ENCODE results near the gene NREP. TPM values are rescaled to one million over a fixed set of nuclear protein-coding genes. Genes with fewer than 3 reads are reported as not detected.

The NREP gene
- total and polyA plus RNA-seq, 7 donors: 4.7 to 15.1 (median 5.5) TPM

DNA sequence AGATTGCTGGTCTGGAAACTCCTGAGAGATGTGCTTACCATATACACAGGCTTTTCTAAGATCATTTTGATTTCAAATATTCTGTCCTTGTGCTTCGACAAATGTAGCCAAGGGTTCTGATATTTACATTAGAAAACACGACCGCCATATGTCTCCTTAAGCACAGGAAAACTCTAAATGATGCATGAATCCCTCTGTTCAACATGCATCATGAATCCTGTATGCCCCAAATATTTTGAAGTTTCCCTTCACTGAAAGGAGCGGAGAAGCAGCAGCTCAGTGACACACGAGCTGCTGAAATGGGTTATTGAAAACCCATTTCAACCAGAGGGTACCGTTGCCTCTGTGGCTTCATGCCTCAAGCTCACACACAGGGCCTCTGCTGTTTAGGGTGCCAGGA, 74.4 kb downstream of the NREP start:
- Histone ChIP-seq H3K27ac (no peak overlapping the region), H3K4me1 (peaks cover 18% of the 10 kb centered on the region), H3K4me3 (no peak overlapping the region), H3K27me3 (ENCODE audit: insufficient read depth in 3 of 3, low read length in 2 of 3) (no peaks in the 10 kb centered on the region), H3K9me3 (no peaks in the 10 kb centered on the region), H3K36me3 (ENCODE audit: insufficient read depth in 1 of 2, low read depth in 1 of 2) (no peaks in the 10 kb centered on the region)
- TF ChIP-seq, protein P1, sequence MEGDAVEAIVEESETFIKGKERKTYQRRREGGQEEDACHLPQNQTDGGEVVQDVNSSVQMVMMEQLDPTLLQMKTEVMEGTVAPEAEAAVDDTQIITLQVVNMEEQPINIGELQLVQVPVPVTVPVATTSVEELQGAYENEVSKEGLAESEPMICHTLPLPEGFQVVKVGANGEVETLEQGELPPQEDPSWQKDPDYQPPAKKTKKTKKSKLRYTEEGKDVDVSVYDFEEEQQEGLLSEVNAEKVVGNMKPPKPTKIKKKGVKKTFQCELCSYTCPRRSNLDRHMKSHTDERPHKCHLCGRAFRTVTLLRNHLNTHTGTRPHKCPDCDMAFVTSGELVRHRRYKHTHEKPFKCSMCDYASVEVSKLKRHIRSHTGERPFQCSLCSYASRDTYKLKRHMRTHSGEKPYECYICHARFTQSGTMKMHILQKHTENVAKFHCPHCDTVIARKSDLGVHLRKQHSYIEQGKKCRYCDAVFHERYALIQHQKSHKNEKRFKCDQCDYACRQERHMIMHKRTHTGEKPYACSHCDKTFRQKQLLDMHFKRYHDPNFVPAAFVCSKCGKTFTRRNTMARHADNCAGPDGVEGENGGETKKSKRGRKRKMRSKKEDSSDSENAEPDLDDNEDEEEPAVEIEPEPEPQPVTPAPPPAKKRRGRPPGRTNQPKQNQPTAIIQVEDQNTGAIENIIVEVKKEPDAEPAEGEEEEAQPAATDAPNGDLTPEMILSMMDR (IDR thresholded peaks at IDR 0.05): no peak
- intact Hi-C loops (cut with DNase I): no loop called here
- WGBS, 3 donors: 86 to 90% (median 89%) methylated on average over 6 of the region's 6 CpGs
- ATAC-seq (no peak), DNase-seq (no peak)

GRCh38 chr5:111682121-111682520, 74.9 kb downstream of the NREP start:
- no peaks in the 10 kb centered on the region for H3K9me3 ChIP-seq
- DNase-seq (no peak), ATAC-seq (no peak)
- WGBS, 3 donors: 41 to 66% (median 58%) methylated on average over 6 of the region's 6 CpGs
- TF ChIP-seq, protein P1 (IDR thresholded peaks at IDR 0.05): no peak
- H3K27me3 ChIP-seq (ENCODE audit: insufficient read depth in 3 of 3, low read length in 2 of 3): no peaks in the 10 kb centered on the region
- H3K27ac ChIP-seq: no peak overlapping the region
- H3K4me3 ChIP-seq: no peak overlapping the region
- peaks cover 18% of the 10 kb centered on the region for H3K4me1 ChIP-seq
- no peaks in the 10 kb centered on the region for H3K36me3 ChIP-seq (ENCODE audit: insufficient read depth in 1 of 2, low read depth in 1 of 2)
- intact Hi-C loops (cut with DNase I): no loop called here

DNA sequence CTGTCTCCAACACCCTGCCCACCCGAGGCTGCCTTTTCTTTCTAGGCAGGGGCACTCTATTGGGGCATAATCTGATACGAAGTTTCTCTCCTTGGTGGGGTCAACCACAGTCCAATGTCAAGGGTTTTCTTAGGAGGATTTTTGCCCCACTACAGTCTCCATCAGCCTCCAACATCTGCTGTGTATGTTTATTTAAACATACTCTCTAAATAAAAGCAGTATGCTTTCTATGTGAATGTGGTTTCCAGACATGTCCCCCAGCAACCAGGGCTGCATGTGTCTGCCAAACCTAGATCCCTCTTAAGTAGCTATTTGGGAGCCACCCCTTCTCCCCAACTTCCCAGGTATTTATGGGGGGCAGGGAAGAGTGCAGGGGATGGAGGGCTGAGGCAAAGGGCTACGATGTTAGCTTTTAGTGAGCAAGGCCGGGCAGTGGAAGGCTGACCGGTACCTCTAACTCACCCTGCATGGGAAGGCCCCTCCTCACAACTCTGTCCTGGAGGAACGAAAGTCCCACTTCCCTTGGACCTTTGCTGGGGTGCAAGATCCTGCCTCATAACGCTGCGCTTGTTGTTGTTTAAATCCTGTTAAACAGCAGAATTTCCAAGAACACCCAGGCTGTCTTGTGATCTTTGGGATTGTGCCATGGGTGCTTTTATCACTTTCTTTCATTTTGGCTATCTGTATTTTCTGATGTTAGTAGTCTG, 75.4 kb downstream of the NREP start:
- ATAC-seq (peak in 2 of 4 donors; percentile 27 to 32), DNase-seq (no peak)
- Histone ChIP-seq H3K4me3 (no peak overlapping the region), H3K27ac (peak overlapping the region; percentile 57), H3K9me3 (no peaks in the 10 kb centered on the region), H3K27me3 (ENCODE audit: insufficient read depth in 3 of 3, low read length in 2 of 3) (no peaks in the 10 kb centered on the region), H3K36me3 (ENCODE audit: insufficient read depth in 1 of 2, low read depth in 1 of 2) (no peaks in the 10 kb centered on the region), H3K4me1 (peaks cover 18% of the 10 kb centered on the region)
- TF ChIP-seq, protein P1 (IDR thresholded peaks at IDR 0.05): no peak
- intact Hi-C loops (cut with DNase I): loop anchor here in 1 of 2 donors (2.0 kb wide), 2 partner anchors 75 to 131 kb away; partner anchors contain the start of gene NREP
- WGBS, 3 donors: 45 to 67% (median 53%) methylated on average over 8 of the region's 8 CpGs

DNA sequence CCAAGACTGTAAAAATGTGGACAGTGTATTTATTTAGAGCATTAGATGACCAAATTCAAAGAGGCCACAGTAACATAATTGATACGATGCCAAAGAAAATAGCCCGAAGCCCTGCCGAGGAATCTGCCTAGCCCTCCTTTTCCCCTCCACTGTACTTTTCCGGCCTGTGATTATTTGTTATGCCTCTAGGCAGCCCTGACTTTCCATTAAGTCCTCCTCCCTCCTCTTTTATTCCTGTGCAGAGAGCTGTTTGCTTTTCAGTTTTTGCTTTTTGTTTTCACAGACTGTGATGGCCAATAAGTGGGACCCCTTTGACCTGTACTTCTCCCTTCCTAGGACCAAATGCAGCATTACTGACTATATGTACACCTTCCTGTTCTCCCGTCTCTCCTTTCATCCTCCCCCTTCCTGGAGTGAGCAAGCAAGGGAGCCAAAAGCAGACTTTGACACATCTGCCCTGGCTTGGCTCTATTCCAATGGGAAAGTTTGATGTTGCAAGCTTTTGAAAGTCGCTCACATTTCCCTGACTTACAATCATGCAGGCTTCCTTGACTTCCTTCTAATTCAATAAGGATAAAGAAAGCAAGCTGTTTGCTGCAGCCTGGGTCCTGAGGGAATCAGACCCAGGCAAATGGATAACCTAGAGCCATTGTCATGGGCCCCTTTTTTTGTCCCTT, 76.1 kb downstream of the NREP start:
- Histone ChIP-seq H3K27me3 (ENCODE audit: insufficient read depth in 3 of 3, low read length in 2 of 3) (no peaks in the 10 kb centered on the region), H3K4me3 (no peak overlapping the region), H3K4me1 (peaks cover 18% of the 10 kb centered on the region), H3K9me3 (no peaks in the 10 kb centered on the region), H3K27ac (peak overlapping the region; percentile 57), H3K36me3 (ENCODE audit: insufficient read depth in 1 of 2, low read depth in 1 of 2) (no peaks in the 10 kb centered on the region)
- intact Hi-C loops (cut with DNase I): loop anchor here in 1 of 2 donors (2.0 kb wide), 2 partner anchors 76 to 130 kb away; partner anchors contain the start of gene NREP
- TF ChIP-seq, protein P1 (IDR thresholded peaks at IDR 0.05): no peak
- DNase-seq (peak; percentile 18 to 66), ATAC-seq (peak; percentile 86 to 98 (median 92))
- whole genome bisulfite sequencing, 3 donors: 11 to 29% (median 16%) methylated on average over 6 of the region's 6 CpGs
